PC-3 (cell line): Measurements from ENCODE around the gene CIAO3. TPM values are rescaled to one million over a fixed set of nuclear protein-coding genes. Genes with fewer than 3 reads are reported as not detected.
"Not testable (repeated sequence)": the region's sequence is repeated elsewhere in the genome, so short reads cannot be mapped to it uniquely, and the experiment has no call there.

Experiments
- ATAC-seq: fragments of 200-7000 bp; cut with Tn5 transposase; 2 replicates; pipeline ENCODE4 v1.9.1; 2020; ENCODE audit warnings: mild to moderate bottlenecking, moderate library complexity
- BruUV-seq: library from RNA; stranded (reverse); fragments of 400-500 nt; replicated peaks from 2 replicates; lab custom pipeline; 2021; lab: Mats Ljungman, UMichigan
- CTCF ChIA-PET: fragments of 300-600 bp; sonication (Branson Sonifier 250); formaldehyde crosslinking; loops from one replicate; lab custom pipeline; 2022; ENCODE audit warnings: antibody characterized with exemption; lab: Charles Lee
- POLR2A ChIA-PET: fragments of 300-600 bp; sonication (Branson Sonifier 250); formaldehyde crosslinking; loops from one replicate; lab custom pipeline; 2022; ENCODE audit warnings: antibody characterized with exemption; ENCODE audit not compliant: unreplicated experiment; lab: Charles Lee
- DNase-seq: peaks from one replicate; pipeline ENCODE4 v3.0.0-alpha.2; 2015
- H2AFZ ChIP-seq: fragments of 300-600 bp; sonication (generic); 2 replicates; pipeline ENCODE4 v1.6.0; 2016; ENCODE audit warnings: antibody characterized with exemption, low read length
- H3F3A ChIP-seq: fragments of 300-600 bp; sonication (generic); one replicate; pipeline ENCODE4 v1.6.0; 2017; ENCODE audit warnings: antibody characterized with exemption, low read length, control low read depth, mild to moderate bottlenecking; ENCODE audit not compliant: unreplicated experiment
- H3K27ac ChIP-seq: fragments of 300-600 bp; sonication (generic); 2 replicates; pipeline ENCODE4 v1.5.1; 2016; ENCODE audit warnings: mild to moderate bottlenecking, low read length
- H3K27me3 ChIP-seq: fragments of 300-600 bp; sonication (generic); 2 replicates; pipeline ENCODE4 v1.6.1; 2016; ENCODE audit warnings: low read length, mixed read lengths
- H3K36me3 ChIP-seq: fragments of 300-600 bp; sonication (generic); 2 replicates; pipeline ENCODE4 v1.6.1; 2016; ENCODE audit warnings: low read depth, mixed run types, low read length, mixed read lengths
- H3K4me1 ChIP-seq: fragments of 300-600 bp; sonication (generic); 2 replicates; pipeline ENCODE4 v1.5.1; 2016; ENCODE audit warnings: low read length; ENCODE audit not compliant: insufficient read depth
- H3K4me2 ChIP-seq: fragments of 300-600 bp; sonication (generic); 2 replicates; pipeline ENCODE4 v1.6.0; 2016; ENCODE audit warnings: low read length
- H3K4me3 ChIP-seq: fragments of 300-600 bp; sonication (generic); 2 replicates; pipeline ENCODE4 v1.5.1; 2016; ENCODE audit warnings: mild to moderate bottlenecking, low read length, mixed read lengths
- H3K79me2 ChIP-seq: fragments of 300-600 bp; sonication (generic); 2 replicates; pipeline ENCODE4 v1.6.1; 2017; ENCODE audit warnings: low read length, mixed read lengths
- H3K9ac ChIP-seq: fragments of 300-600 bp; sonication (generic); 2 replicates; pipeline ENCODE4 v1.6.0; 2016; ENCODE audit warnings: mild to moderate bottlenecking, low read length
- H3K9me2 ChIP-seq: fragments of 300-600 bp; sonication (generic); replicated peaks from 2 replicates; pipeline ENCODE4 v1.6.1; 2016; ENCODE audit warnings: mixed run types, low read length, mixed read lengths
- H3K9me3 ChIP-seq: fragments of 300-600 bp; sonication (generic); 2 replicates; pipeline ENCODE4 v1.6.1; 2016; ENCODE audit warnings: low read length, mixed read lengths
- H4K20me1 ChIP-seq: fragments of 300-600 bp; sonication (generic); 2 replicates; pipeline ENCODE4 v1.6.1; 2016; ENCODE audit warnings: low read length, mixed read lengths
- EZH2 ChIP-seq: fragments of 300-600 bp; sonication (generic); IDR thresholded peaks from one replicate; pipeline ENCODE4 v1.6.1; 2017; ENCODE audit warnings: antibody characterized with exemption, mild to moderate bottlenecking, low read length; ENCODE audit not compliant: unreplicated experiment
- EZH2phosphoT487 ChIP-seq: fragments of 300-600 bp; sonication (generic); IDR thresholded peaks from 2 replicates; pipeline ENCODE4 v1.6.1; 2018; ENCODE audit warnings: mild to moderate bottlenecking, antibody characterized with exemption, low read length, borderline replicate concordance
- intact Hi-C: fragments of 100-400 bp; cut with micrococcal nuclease; formaldehyde crosslinking; loops from 2 replicates; pipeline ENCODE4 v1.9.0; 2023
- total RNA-seq: library from RNA; depleted of rRNA; stranded (reverse); fragments of >200 nt; gene quantifications from 2 replicates; pipeline ENCODE4 v1.2.3, GENCODE V29; 2014
- TF ChIP-seq, protein P1 (sequence below): fragments of 300-600 bp; sonication (generic); conservative IDR thresholded peaks from 2 replicates; pipeline ENCODE4 v1.5.1; 2017; ENCODE audit warnings: antibody characterized with exemption, low read depth, mild to moderate bottlenecking, low read length

Gene CIAO3
- total RNA-seq, 1 experiment from 2014 or later = 46.1 TPM

DNA sequence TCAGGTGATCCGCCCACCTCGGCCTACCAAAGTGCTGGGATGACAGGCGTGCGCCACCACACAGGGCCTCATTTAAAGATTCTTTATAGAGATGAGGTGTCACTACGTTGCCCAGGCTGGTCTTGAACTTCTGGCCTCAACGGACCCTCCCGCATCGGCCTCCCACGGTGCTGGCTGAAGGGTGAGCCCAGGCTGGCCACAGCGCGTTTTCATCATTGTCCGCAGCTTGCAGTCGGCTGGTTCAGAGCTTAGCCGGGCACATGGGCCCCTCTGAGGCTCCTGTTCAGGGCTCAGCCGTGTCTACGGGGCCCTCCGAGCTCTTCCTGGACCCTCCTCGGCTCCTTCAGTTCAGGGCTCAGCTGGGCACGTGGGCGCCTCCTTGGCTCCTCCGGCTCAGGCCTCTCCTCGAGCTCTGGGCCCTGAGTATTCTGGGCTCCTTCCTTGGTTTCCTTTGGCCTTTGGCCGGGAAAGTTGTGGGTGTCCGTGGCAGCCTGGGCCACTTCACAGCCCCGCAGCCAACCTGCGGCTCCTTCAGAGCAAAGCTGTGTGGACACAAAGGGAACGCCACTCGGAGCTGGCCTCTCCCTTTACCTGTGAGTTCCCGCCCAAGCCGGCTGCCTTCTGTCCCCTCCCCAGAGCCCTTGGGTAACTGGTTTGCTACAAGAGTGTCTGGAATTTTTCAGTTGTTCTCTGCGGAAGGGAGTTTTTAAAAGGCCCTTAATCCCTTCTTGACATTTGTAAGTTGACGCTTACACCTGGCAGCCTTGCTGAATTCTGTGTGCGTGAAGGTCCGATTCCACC, 18.5 kb upstream of the CIAO3 start:
- H3K27ac ChIP-seq = no peak overlapping the region
- no TSS peak for BruUV-seq
- ChIA-PET POLR2A (no interaction called here), CTCF (no interaction called here)
- intact Hi-C loops = no loop called here
- no peak overlapping the region for H3K4me2 ChIP-seq
- no peak for DNase-seq
- H3F3A ChIP-seq = no peaks in the 10 kb centered on the region
- no peak overlapping the region for H3K9ac ChIP-seq
- H3K27me3 ChIP-seq = no peaks in the 10 kb centered on the region
- no peaks in the 10 kb centered on the region for H3K79me2 ChIP-seq
- no peaks in the 10 kb centered on the region for H3K9me2 ChIP-seq
- no peaks in the 10 kb centered on the region for H3K9me3 ChIP-seq
- no peaks in the 10 kb centered on the region for H4K20me1 ChIP-seq
- no peak overlapping the region for H2AFZ ChIP-seq
- TF ChIP-seq, protein P1, sequence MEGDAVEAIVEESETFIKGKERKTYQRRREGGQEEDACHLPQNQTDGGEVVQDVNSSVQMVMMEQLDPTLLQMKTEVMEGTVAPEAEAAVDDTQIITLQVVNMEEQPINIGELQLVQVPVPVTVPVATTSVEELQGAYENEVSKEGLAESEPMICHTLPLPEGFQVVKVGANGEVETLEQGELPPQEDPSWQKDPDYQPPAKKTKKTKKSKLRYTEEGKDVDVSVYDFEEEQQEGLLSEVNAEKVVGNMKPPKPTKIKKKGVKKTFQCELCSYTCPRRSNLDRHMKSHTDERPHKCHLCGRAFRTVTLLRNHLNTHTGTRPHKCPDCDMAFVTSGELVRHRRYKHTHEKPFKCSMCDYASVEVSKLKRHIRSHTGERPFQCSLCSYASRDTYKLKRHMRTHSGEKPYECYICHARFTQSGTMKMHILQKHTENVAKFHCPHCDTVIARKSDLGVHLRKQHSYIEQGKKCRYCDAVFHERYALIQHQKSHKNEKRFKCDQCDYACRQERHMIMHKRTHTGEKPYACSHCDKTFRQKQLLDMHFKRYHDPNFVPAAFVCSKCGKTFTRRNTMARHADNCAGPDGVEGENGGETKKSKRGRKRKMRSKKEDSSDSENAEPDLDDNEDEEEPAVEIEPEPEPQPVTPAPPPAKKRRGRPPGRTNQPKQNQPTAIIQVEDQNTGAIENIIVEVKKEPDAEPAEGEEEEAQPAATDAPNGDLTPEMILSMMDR = no peak
- TF ChIP-seq EZH2phosphoT487 (no peak), EZH2 (no peak)
- no peaks in the 10 kb centered on the region for H3K36me3 ChIP-seq
- ATAC-seq = no peak
- peaks cover 13% of the 10 kb centered on the region for H3K4me1 ChIP-seq
- H3K4me3 ChIP-seq = no peak overlapping the region

- BruUV-seq = no TSS peak
- H4K20me1 ChIP-seq = no peaks in the 10 kb centered on the region
- H3K36me3 ChIP-seq = no peaks in the 10 kb centered on the region
- no peak for ATAC-seq
- no peak overlapping the region for H2AFZ ChIP-seq
- ChIA-PET CTCF (no interaction called here), POLR2A (no interaction called here)
- H3K4me2 ChIP-seq = no peak overlapping the region
- intact Hi-C loops = no loop called here
- H3K9me3 ChIP-seq = no peaks in the 10 kb centered on the region
- no peak for DNase-seq
- no peak overlapping the region for H3K9ac ChIP-seq
- no peaks in the 10 kb centered on the region for H3K9me2 ChIP-seq
- no peak overlapping the region for H3K4me3 ChIP-seq
- no peaks in the 10 kb centered on the region for H3F3A ChIP-seq
- TF ChIP-seq EZH2phosphoT487 (no peak), EZH2 (no peak)
- TF ChIP-seq, protein P1 = no peak
- no peak overlapping the region for H3K27ac ChIP-seq
- H3K79me2 ChIP-seq = no peaks in the 10 kb centered on the region
- H3K4me1 ChIP-seq = peaks cover 13% of the 10 kb centered on the region
- no peaks in the 10 kb centered on the region for H3K27me3 ChIP-seq
These were observed 15.6 kb upstream of the CIAO3 start for GRCh38 chr16:756428-756827.

- intact Hi-C loops = no loop called here
- Histone ChIP-seq H3K4me2 (no peak overlapping the region), H3K9ac (no peak overlapping the region), H3K4me1 (no peaks in the 10 kb centered on the region), H4K20me1 (no peaks in the 10 kb centered on the region), H3K79me2 (no peaks in the 10 kb centered on the region), H2AFZ (no peak overlapping the region), H3K27ac (no peak overlapping the region), H3K27me3 (no peaks in the 10 kb centered on the region), H3K9me2 (no peaks in the 10 kb centered on the region), H3F3A (no peaks in the 10 kb centered on the region), H3K4me3 (no peak overlapping the region), H3K9me3 (no peaks in the 10 kb centered on the region), H3K36me3 (no peaks in the 10 kb centered on the region)
- DNase-seq = no peak
- POLR2A ChIA-PET = no interaction called here
- BruUV-seq = no TSS peak
- no peak for TF ChIP-seq EZH2phosphoT487
- TF ChIP-seq, protein P1 = no peak
- no peak for TF ChIP-seq EZH2
- no peak for ATAC-seq
- CTCF ChIA-PET = no interaction called here
These were observed 13.9 kb upstream of the CIAO3 start for GRCh38 chr16:754656-755055.

- H3K4me3 ChIP-seq, H3K27me3 ChIP-seq, H3K4me2 ChIP-seq, H4K20me1 ChIP-seq, H3K4me1 ChIP-seq, H3K9me3 ChIP-seq, H3K9me2 ChIP-seq, BruUV-seq, H3K79me2 ChIP-seq, H2AFZ ChIP-seq, H3K9ac ChIP-seq, intact Hi-C loops, H3K27ac ChIP-seq, ATAC-seq, H3K36me3 ChIP-seq, DNase-seq, H3F3A ChIP-seq, CTCF ChIA-PET, POLR2A ChIA-PET: not testable (repeated sequence)
These were observed 13.4 kb upstream of the CIAO3 start for GRCh38 chr16:754121-754607.
